K562 (cell line): ENCODE measurements around the gene IQUB. TPM values are rescaled to one million over a fixed set of nuclear protein-coding genes. Genes with fewer than 3 reads are reported as not detected.

Experiments used
- ATAC-seq: fragments of 200-7000 bp; cut with Tn5 transposase; 3 replicates; pipeline ENCODE4 v1.9.1; 2020; ENCODE audit warnings: moderate library complexity
- BruUV-seq: library from RNA; stranded (reverse); fragments of 400-500 nt; replicated peaks from 2 replicates; lab custom pipeline; 2021; lab: Mats Ljungman, UMichigan
- CTCF ChIA-PET: fragments of 300-600 bp; formaldehyde crosslinking; extraction: SDS; loops from one replicate; lab custom pipeline; 2021; ENCODE audit warnings: low intra/inter-chr PET ratio; lab: Yijun Ruan, JAX
- POLR2A ChIA-PET: fragments of 300-600, 350-650 bp; sonication (Branson Sonifier 250); formaldehyde crosslinking; extraction: SDS; loops from one replicate; lab custom pipeline; 2021; ENCODE audit warnings: antibody characterized with exemption, inconsistent platforms; lab: Yijun Ruan, JAX
- DNase-seq, 4 experiments: peaks; one replicate each; pipeline versions ENCODE4 v3.0.0 to v3.0.0-alpha.2; 2011 to 2018; ENCODE audit warnings: low spot score in 3 of 4, mixed read lengths in 3 of 4; ENCODE audit errors: extremely low read depth in 1 of 4
- FAIRE-seq: peaks from 2 replicates; lab custom pipeline; 2011; peaks lifted over from hg19 to GRCh38; lab: Jason Lieb, UNC
- H2AFZ ChIP-seq: 2 replicates; pipeline ENCODE4 v1.6.0; 2011; ENCODE audit warnings: low read depth, low read length, control low read depth, inconsistent platforms
- H3K27ac ChIP-seq: fragments of 200-600 bp; 3 replicates; pipeline ENCODE4 v1.8.0; 2011; ENCODE audit warnings: low read depth, mild to moderate bottlenecking, control low read depth, inconsistent platforms, low read length, moderate library complexity, mixed read lengths; ENCODE audit errors: extremely low read depth
- H3K27me3 ChIP-seq, 2 experiments: fragments of 300-600 bp in 1 of 2; 2 replicates in 1 of 2; 3 replicates in 1 of 2; pipeline versions ENCODE4 v1.6.0 to v1.8.0; 2011; ENCODE audit warnings: inconsistent platforms in 2 of 2, low read length in 2 of 2, mild to moderate bottlenecking in 1 of 2, mixed read lengths in 1 of 2, moderate library complexity in 1 of 2; ENCODE audit not compliant: control insufficient read depth in 2 of 2, insufficient read depth in 2 of 2
- H3K36me3 ChIP-seq: fragments of 300-600 bp; 3 replicates; pipeline ENCODE4 v1.8.0; 2011; ENCODE audit warnings: mild to moderate bottlenecking, low read length, inconsistent platforms; ENCODE audit not compliant: control insufficient read depth, insufficient read depth
- H3K4me1 ChIP-seq, 2 experiments: fragments of 200-600 bp in 1 of 2; replicated peaks in 1 of 2; 2 replicates in 1 of 2; 3 replicates in 1 of 2; pipeline versions ENCODE4 v1.5.1 to v1.8.0; 2011; ENCODE audit warnings: inconsistent platforms in 2 of 2, low read length in 2 of 2, mild to moderate bottlenecking in 1 of 2, mixed read lengths in 1 of 2, moderate library complexity in 1 of 2; ENCODE audit not compliant: control insufficient read depth in 2 of 2, insufficient read depth in 2 of 2
- H3K4me2 ChIP-seq: 2 replicates; pipeline ENCODE4 v1.6.1; 2011; ENCODE audit warnings: low read length, control low read depth, inconsistent platforms, mixed read lengths; ENCODE audit not compliant: insufficient read depth
- H3K4me3 ChIP-seq: fragments of 200-600 bp; sonication (generic), shearing (Covaris generic); 2 replicates; pipeline ENCODE4 v1.5.1; 2016; ENCODE audit warnings: control low read depth, inconsistent platforms
- H3K79me2 ChIP-seq: fragments of 200-600 bp; 3 replicates; pipeline ENCODE4 v1.8.0; 2011; ENCODE audit warnings: low read length, inconsistent platforms; ENCODE audit not compliant: control insufficient read depth, insufficient read depth
- H3K9ac ChIP-seq, 2 experiments: 2 replicates each; pipeline versions ENCODE4 v1.6.0 to v1.6.1; 2011; ENCODE audit warnings: low read depth in 2 of 2, low read length in 2 of 2, control low read depth in 1 of 2, inconsistent platforms in 1 of 2, mild to moderate bottlenecking in 1 of 2, mixed read lengths in 1 of 2; ENCODE audit not compliant: insufficient read depth in 1 of 2
- H3K9me1 ChIP-seq: one replicate; pipeline ENCODE4 v1.6.0; 2011; ENCODE audit warnings: inconsistent platforms, mild to moderate bottlenecking, low read length, moderate library complexity; ENCODE audit not compliant: control insufficient read depth, insufficient read depth
- H3K9me3 ChIP-seq: replicated peaks from 2 replicates; pipeline ENCODE4 v1.5.1; 2011; ENCODE audit warnings: low read depth, low read length, inconsistent platforms; ENCODE audit not compliant: control insufficient read depth, insufficient read depth
- H4K20me1 ChIP-seq: replicated peaks from 2 replicates; pipeline ENCODE4 v1.6.1; 2011; ENCODE audit warnings: low read length, inconsistent platforms, mixed read lengths; ENCODE audit not compliant: control insufficient read depth, insufficient read depth
- CBFA2T2 ChIP-seq: fragments of 450-650 bp; conservative IDR thresholded peaks from 2 replicates; pipeline ENCODE4 v1.6.1; 2017; ENCODE audit warnings: mild to moderate bottlenecking
- CBFA2T3 ChIP-seq: fragments of 450-650 bp; IDR thresholded peaks from 2 replicates; pipeline ENCODE4 v1.6.1; 2017
- DPF2 ChIP-seq: fragments of 450-650 bp; IDR thresholded peaks from 2 replicates; pipeline ENCODE4 v1.6.1; 2016
- KDM1A ChIP-seq, 2 experiments: fragments of 450-650 bp; IDR thresholded peaks; 2 replicates each; pipeline ENCODE4 v1.6.1; 2016; ENCODE audit warnings: mild to moderate bottlenecking in 2 of 2
- NCOR1 ChIP-seq: fragments of 450-650 bp; IDR thresholded peaks from 2 replicates; pipeline ENCODE4 v1.6.1; 2016; ENCODE audit warnings: mild to moderate bottlenecking, moderate library complexity
- NFIC ChIP-seq: fragments of 450-650 bp; IDR thresholded peaks from 2 replicates; pipeline ENCODE4 v1.6.1; 2017; ENCODE audit warnings: mild to moderate bottlenecking, inconsistent platforms
- NR2C1 ChIP-seq, 2 experiments: fragments of 450-650 bp; IDR thresholded peaks; 2 replicates each; pipeline ENCODE4 v1.6.1; 2017; ENCODE audit warnings: mild to moderate bottlenecking in 2 of 2, antibody characterized with exemption in 1 of 2, inconsistent platforms in 1 of 2, missing compliant biosample characterization in 1 of 2, missing genetic modification characterization in 1 of 2
- TAL1 ChIP-seq: fragments of 450-650 bp; IDR thresholded peaks from 2 replicates; pipeline ENCODE4 v1.6.1; 2016; ENCODE audit warnings: mild to moderate bottlenecking
- TCF3 ChIP-seq: sonication (generic); formaldehyde crosslinking; IDR thresholded peaks from 2 replicates; pipeline ENCODE4 v1.4.0; 2020; ENCODE audit warnings: mild to moderate bottlenecking, missing genetic modification reagents
- TEAD4 ChIP-seq, 2 experiments: sonication (generic) in 1 of 2; formaldehyde crosslinking in 1 of 2; IDR thresholded peaks; 2 replicates each; pipeline versions ENCODE4 v1.6.1 to v1.8.0; 2012 to 2022; ENCODE audit warnings: borderline replicate concordance in 1 of 2, inconsistent platforms in 1 of 2, low read length in 1 of 2, mild to moderate bottlenecking in 1 of 2, missing genetic modification reagents in 1 of 2
- TSHZ1 ChIP-seq: fragments of 250-450 bp; sonication (Bioruptor Pico); IDR thresholded peaks from 2 replicates; pipeline ENCODE4 v1.4.0; 2020; ENCODE audit warnings: mild to moderate bottlenecking, moderate library complexity
- ZBTB1 ChIP-seq: sonication (generic); formaldehyde crosslinking; IDR thresholded peaks from 2 replicates; pipeline ENCODE4 v1.8.1; 2023; ENCODE audit warnings: missing genetic modification reagents, low read depth, mild to moderate bottlenecking, borderline replicate concordance
- ZNF24 ChIP-seq: fragments of 450-650 bp; IDR thresholded peaks from 2 replicates; pipeline ENCODE4 v1.6.1; 2016
- ZNF668 ChIP-seq: fragments of 250-450 bp; sonication (Bioruptor Pico); IDR thresholded peaks from 2 replicates; pipeline ENCODE4 v1.8.0; 2022; ENCODE audit warnings: mild to moderate bottlenecking, inconsistent platforms
- ZNF766 ChIP-seq: fragments of 200-800 bp; sonication (Bioruptor generic); conservative IDR thresholded peaks from 2 replicates; pipeline ENCODE4 v1.6.1; 2016; ENCODE audit warnings: missing genetic modification characterization, missing compliant biosample characterization
- ZSCAN32 ChIP-seq: fragments of 450-650 bp; formaldehyde crosslinking; IDR thresholded peaks from 2 replicates; pipeline ENCODE4 v1.4.0; 2020; ENCODE audit warnings: mild to moderate bottlenecking, moderate library complexity
- WGBS: fragments of 100-300 bp; shearing (Covaris generic); methylation state at CpG from one replicate; pipeline ENCODE4 v1.1.6; 2016; ENCODE audit warnings: low coverage, mixed read lengths; ENCODE audit not compliant: insufficient coverage; ENCODE audit errors: missing lambda C conversion rate; 5-methylcytosine and 5-hydroxymethylcytosine counted together
- in situ Hi-C: fragments of 300-500 bp; cut with MboI; formaldehyde crosslinking; loops from 4 replicates; pipeline ENCODE4 v1.15.0; 2018; ENCODE audit warnings: inconsistent platforms, mixed read lengths
- intact Hi-C: fragments of 100-400 bp; cut with micrococcal nuclease; formaldehyde crosslinking; loops from 2 replicates; pipeline ENCODE4 v1.14.2; 2022
- polyA plus RNA-seq, 8 experiments: library from polyadenylated mRNA; depleted of rRNA in 4 of 8; stranded (reverse) in 5 of 8; unstranded in 3 of 8; fragments of >200 nt; fragmentation: Nextera tagmentation in 2 of 8; fragmentation: Illumina TruSeq in 1 of 8; extraction: Ambion mirVana in 2 of 8; extraction: Trizol in 1 of 8; gene quantifications; 2 replicates each; pipeline versions ENCODE4 v1.2.1 to v1.2.3, GENCODE V29; 2011 to 2014; ENCODE audit warnings: inconsistent platforms in 1 of 8, missing spikeins in 1 of 8
- total RNA-seq, 7 experiments: library from RNA; depleted of rRNA in 6 of 7; stranded (reverse); fragments of >200 nt in 6 of 7; fragmentation: Illumina TruSeq in 2 of 7; extraction: Trizol in 2 of 7; gene quantifications; 2 replicates each; pipeline versions ENCODE4 v1.2.1 to v1.2.3, GENCODE V29; 2011 to 2021; ENCODE audit warnings: low replicate concordance in 1 of 7
- TF ChIP-seq, protein P1 (sequence below): fragments of 250-450 bp; sonication (Bioruptor Pico); IDR thresholded peaks from 2 replicates; pipeline ENCODE4 v1.5.0; 2021
- TF ChIP-seq, protein P2 (sequence below): sonication (generic); formaldehyde crosslinking; IDR thresholded peaks from 2 replicates; pipeline ENCODE4 v1.8.0; 2022; ENCODE audit warnings: mild to moderate bottlenecking, missing genetic modification reagents

IQUB gene
- total and polyA plus RNA-seq, 9 of the 15 experiments (the other 6 are each of a cell fraction or from before 2014, with no cell fraction given): 0.62 to 2.6 (median 1.4) TPM

DNA sequence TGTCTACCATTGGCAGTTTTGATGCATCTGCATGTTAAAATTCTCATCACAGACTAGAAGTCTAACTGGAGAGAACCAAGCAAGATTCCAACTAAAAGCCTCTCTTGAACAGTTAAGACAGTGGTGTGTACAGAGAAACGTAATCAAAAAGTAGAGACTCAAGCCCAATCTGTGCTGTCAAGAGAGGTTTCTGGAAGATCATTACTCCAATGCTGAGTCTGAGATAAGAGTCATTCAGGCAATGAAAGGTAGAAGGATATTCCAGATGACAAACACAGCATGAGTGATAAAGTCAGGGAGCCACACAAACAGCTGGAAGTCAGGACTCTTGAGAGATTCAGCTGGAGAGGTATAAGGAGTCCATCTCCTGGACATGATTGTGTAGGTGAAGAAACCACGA lies 48.7 kb downstream of the IQUB start:
- ATAC-seq (peak; percentile 68), FAIRE-seq (no peak), DNase-seq (peak in 1 of 4 experiments; percentile 20)
- no peaks in the 10 kb centered on the region for H3K36me3 ChIP-seq
- no peak overlapping the region for H3K4me3 ChIP-seq
- CTCF ChIA-PET: no interaction called here
- H3K9me1 ChIP-seq: no peaks in the 10 kb centered on the region
- in situ Hi-C loops: no loop called here
- H3K27ac ChIP-seq: no peak overlapping the region
- no peaks in the 10 kb centered on the region for H3K9me3 ChIP-seq
- no peaks in the 10 kb centered on the region; a peak in 1 of 5 replicates for H3K4me1 ChIP-seq
- no peak overlapping the region for H2AFZ ChIP-seq
- H4K20me1 ChIP-seq: no peaks in the 10 kb centered on the region
- no peaks in the 10 kb centered on the region for H3K79me2 ChIP-seq
- POLR2A ChIA-PET: interaction anchor here (1.6 kb wide), 1 partner anchor 8 kb away, joined by 3 read pairs; no protein-coding TSS in a partner anchor
- no peaks in the 10 kb centered on the region for H3K27me3 ChIP-seq
- 0% methylated on average over 2 of the region's 2 CpGs for WGBS
- H3K9ac ChIP-seq: no peak overlapping the region
- H3K4me2 ChIP-seq: no peak overlapping the region
- no TSS peak for BruUV-seq
- intact Hi-C loops: no loop called here
- TF ChIP-seq DPF2 (no peak), CBFA2T2 (peak; percentile 66), NCOR1 (0 out of 2 replicates have a peak, but pooled peaks have one; percentile 14), ZNF668 (CRISPR knock-in tag) (no peak), NR2C1 (IDR thresholded peaks at IDR 0.05) (no peak), NR2C1 (tag; IDR thresholded peaks at IDR 0.05) (no peak), NFIC (0 out of 2 replicates have a peak, but pooled peaks have one; percentile 7), TSHZ1 (no peak), TAL1 (peak; percentile 52), CBFA2T3 (peak; percentile 79), ZNF766 (CRISPR knock-in tag) (peak; percentile 82), KDM1A (IDR thresholded peaks at IDR 0.05) (peak in 1 of 2 experiments; percentile 66; a peak in 1 of 4 replicates), ZBTB1 (CRISPR knock-in tag) (no peak), TCF3 (peak; percentile 24; the same call in 1 of the 2 replicates), ZNF24 (no peak), TEAD4 (IDR thresholded peaks at IDR 0.05; ENCODE audit: low read length) (peak; percentile 68), TEAD4 (CRISPR knock-in tag; IDR thresholded peaks at IDR 0.05; ENCODE audit: borderline replicate concordance) (no peak), ZSCAN32 (CRISPR knock-in tag) (no peak)
- TF ChIP-seq, protein P1, sequence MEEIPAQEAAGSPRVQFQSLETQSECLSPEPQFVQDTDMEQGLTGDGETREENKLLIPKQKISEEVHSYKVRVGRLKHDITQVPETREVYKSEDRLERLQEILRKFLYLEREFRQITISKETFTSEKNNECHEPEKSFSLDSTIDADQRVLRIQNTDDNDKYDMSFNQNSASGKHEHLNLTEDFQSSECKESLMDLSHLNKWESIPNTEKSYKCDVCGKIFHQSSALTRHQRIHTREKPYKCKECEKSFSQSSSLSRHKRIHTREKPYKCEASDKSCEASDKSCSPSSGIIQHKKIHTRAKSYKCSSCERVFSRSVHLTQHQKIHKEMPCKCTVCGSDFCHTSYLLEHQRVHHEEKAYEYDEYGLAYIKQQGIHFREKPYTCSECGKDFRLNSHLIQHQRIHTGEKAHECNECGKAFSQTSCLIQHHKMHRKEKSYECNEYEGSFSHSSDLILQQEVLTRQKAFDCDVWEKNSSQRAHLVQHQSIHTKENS (CRISPR knock-in tag): no peak
- TF ChIP-seq, protein P2, sequence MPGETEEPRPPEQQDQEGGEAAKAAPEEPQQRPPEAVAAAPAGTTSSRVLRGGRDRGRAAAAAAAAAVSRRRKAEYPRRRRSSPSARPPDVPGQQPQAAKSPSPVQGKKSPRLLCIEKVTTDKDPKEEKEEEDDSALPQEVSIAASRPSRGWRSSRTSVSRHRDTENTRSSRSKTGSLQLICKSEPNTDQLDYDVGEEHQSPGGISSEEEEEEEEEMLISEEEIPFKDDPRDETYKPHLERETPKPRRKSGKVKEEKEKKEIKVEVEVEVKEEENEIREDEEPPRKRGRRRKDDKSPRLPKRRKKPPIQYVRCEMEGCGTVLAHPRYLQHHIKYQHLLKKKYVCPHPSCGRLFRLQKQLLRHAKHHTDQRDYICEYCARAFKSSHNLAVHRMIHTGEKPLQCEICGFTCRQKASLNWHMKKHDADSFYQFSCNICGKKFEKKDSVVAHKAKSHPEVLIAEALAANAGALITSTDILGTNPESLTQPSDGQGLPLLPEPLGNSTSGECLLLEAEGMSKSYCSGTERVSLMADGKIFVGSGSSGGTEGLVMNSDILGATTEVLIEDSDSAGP (CRISPR knock-in tag): no peak
